HCT116 (cell line): ENCODE results near the gene SERPINI1.

Experiments used
- EZH2 ChIP-seq: fragments of 200-600 bp; sonication (generic); IDR thresholded peaks from 2 replicates; pipeline ENCODE4 v1.6.1; 2017; ENCODE audit warnings: antibody characterized with exemption, mixed run types
- EZH2phosphoT487 ChIP-seq: fragments of 200-600 bp; IDR thresholded peaks from 2 replicates; pipeline ENCODE4 v1.6.1; 2018; ENCODE audit warnings: antibody characterized with exemption, borderline replicate concordance
- JUND ChIP-seq: IDR thresholded peaks from 2 replicates; pipeline ENCODE4 v1.6.1; 2012
- POLR2A ChIP-seq: IDR thresholded peaks from 2 replicates; pipeline ENCODE4 v1.7.0; 2011; ENCODE audit warnings: borderline replicate concordance; ENCODE audit not compliant: insufficient read depth, insufficient read length; ENCODE audit errors: extremely low read depth
- POLR2AphosphoS5 ChIP-seq: IDR thresholded peaks from 2 replicates; pipeline ENCODE4 v1.6.1; 2011; ENCODE audit warnings: mild to moderate bottlenecking, low read depth, low read length, moderate library complexity
- SIN3A ChIP-seq: IDR thresholded peaks from 2 replicates; pipeline ENCODE4 v1.6.1; 2012; ENCODE audit warnings: low read depth
- SP1 ChIP-seq: IDR thresholded peaks from 2 replicates; pipeline ENCODE4 v1.6.1; 2012; ENCODE audit warnings: low read depth
- TCF7L2 ChIP-seq: IDR thresholded peaks from 2 replicates; pipeline ENCODE4 v1.7.0; 2011; ENCODE audit warnings: borderline replicate concordance, inconsistent platforms; ENCODE audit not compliant: insufficient read depth, insufficient read length; ENCODE audit errors: extremely low read depth
- ZNF274 ChIP-seq: fragments of 200-500 bp; sonication (Bioruptor generic); IDR thresholded peaks from 2 replicates; pipeline ENCODE4 v1.6.1; 2014; ENCODE audit warnings: mild to moderate bottlenecking, low read depth, low read length, inconsistent platforms
- TF ChIP-seq, protein P1 (sequence below), 3 experiments: fragments of 200-600 bp in 1 of 3; sonication (generic) in 1 of 3; IDR thresholded peaks in 2 of 3; conservative IDR thresholded peaks in 1 of 3; 2 replicates each; pipeline ENCODE4 v1.5.1; 2012 to 2017; ENCODE audit warnings: low read depth in 2 of 3, low read length in 2 of 3, antibody characterized with exemption in 1 of 3, borderline replicate concordance in 1 of 3, control low read depth in 1 of 3, mild to moderate bottlenecking in 1 of 3, mixed read lengths in 1 of 3, mixed run types in 1 of 3, moderate library complexity in 1 of 3; ENCODE audit not compliant: insufficient read depth in 1 of 3
- TF ChIP-seq, protein P2 (sequence below): IDR thresholded peaks from 2 replicates; pipeline ENCODE4 v1.6.1; 2012; ENCODE audit warnings: low read depth
- TF ChIP-seq, protein P3 (sequence below): IDR thresholded peaks from 2 replicates; pipeline ENCODE4 v1.6.1; 2012
- TF ChIP-seq, protein P4 (sequence below): IDR thresholded peaks from 2 replicates; pipeline ENCODE4 v1.6.1; 2011; ENCODE audit warnings: mild to moderate bottlenecking, low read length, moderate library complexity; ENCODE audit not compliant: insufficient replicate concordance; ENCODE audit errors: extremely low read depth

DNA sequence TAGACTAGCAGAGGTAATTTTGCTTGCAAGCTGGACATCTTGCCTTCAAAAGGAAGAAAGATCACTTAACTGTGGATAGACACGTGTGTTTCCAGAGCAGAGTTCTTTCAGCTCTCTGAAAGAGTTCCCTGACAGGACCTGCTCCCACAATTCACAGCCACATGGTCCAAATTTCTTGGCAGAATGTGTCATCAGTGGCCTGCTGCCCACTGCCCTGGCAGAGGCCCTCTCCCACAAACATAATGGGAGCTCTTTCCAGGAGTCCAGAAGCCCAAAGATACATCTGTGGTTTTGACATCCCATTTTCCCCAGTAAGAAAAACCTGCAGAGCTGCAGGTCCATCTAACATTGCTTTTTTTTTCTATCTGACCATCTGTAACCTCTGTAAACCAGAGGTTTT is 48.3 kb downstream of the SERPINI1 start:
- TF ChIP-seq, protein P1, sequence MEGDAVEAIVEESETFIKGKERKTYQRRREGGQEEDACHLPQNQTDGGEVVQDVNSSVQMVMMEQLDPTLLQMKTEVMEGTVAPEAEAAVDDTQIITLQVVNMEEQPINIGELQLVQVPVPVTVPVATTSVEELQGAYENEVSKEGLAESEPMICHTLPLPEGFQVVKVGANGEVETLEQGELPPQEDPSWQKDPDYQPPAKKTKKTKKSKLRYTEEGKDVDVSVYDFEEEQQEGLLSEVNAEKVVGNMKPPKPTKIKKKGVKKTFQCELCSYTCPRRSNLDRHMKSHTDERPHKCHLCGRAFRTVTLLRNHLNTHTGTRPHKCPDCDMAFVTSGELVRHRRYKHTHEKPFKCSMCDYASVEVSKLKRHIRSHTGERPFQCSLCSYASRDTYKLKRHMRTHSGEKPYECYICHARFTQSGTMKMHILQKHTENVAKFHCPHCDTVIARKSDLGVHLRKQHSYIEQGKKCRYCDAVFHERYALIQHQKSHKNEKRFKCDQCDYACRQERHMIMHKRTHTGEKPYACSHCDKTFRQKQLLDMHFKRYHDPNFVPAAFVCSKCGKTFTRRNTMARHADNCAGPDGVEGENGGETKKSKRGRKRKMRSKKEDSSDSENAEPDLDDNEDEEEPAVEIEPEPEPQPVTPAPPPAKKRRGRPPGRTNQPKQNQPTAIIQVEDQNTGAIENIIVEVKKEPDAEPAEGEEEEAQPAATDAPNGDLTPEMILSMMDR (IDR thresholded peaks at IDR 0.05 in 2 of 3, conservative IDR thresholded peaks at IDR 0.05 in 1 of 3; ENCODE audit: borderline replicate concordance in 1 of 3, insufficient read depth in 1 of 3, low read depth in 2 of 3, low read length in 2 of 3), result no peak
- TF ChIP-seq POLR2A, result no peak
- TF ChIP-seq TCF7L2, result no peak
- no peak for TF ChIP-seq POLR2AphosphoS5
- TF ChIP-seq EZH2phosphoT487, result no peak
- TF ChIP-seq JUND, result no peak
- TF ChIP-seq EZH2, result no peak
- TF ChIP-seq, protein P2, sequence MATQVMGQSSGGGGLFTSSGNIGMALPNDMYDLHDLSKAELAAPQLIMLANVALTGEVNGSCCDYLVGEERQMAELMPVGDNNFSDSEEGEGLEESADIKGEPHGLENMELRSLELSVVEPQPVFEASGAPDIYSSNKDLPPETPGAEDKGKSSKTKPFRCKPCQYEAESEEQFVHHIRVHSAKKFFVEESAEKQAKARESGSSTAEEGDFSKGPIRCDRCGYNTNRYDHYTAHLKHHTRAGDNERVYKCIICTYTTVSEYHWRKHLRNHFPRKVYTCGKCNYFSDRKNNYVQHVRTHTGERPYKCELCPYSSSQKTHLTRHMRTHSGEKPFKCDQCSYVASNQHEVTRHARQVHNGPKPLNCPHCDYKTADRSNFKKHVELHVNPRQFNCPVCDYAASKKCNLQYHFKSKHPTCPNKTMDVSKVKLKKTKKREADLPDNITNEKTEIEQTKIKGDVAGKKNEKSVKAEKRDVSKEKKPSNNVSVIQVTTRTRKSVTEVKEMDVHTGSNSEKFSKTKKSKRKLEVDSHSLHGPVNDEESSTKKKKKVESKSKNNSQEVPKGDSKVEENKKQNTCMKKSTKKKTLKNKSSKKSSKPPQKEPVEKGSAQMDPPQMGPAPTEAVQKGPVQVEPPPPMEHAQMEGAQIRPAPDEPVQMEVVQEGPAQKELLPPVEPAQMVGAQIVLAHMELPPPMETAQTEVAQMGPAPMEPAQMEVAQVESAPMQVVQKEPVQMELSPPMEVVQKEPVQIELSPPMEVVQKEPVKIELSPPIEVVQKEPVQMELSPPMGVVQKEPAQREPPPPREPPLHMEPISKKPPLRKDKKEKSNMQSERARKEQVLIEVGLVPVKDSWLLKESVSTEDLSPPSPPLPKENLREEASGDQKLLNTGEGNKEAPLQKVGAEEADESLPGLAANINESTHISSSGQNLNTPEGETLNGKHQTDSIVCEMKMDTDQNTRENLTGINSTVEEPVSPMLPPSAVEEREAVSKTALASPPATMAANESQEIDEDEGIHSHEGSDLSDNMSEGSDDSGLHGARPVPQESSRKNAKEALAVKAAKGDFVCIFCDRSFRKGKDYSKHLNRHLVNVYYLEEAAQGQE, result no peak
- TF ChIP-seq SP1, result no peak
- no peak for TF ChIP-seq SIN3A
- TF ChIP-seq, protein P3, sequence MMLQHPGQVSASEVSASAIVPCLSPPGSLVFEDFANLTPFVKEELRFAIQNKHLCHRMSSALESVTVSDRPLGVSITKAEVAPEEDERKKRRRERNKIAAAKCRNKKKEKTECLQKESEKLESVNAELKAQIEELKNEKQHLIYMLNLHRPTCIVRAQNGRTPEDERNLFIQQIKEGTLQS, result no peak
- TF ChIP-seq ZNF274, result no peak
- TF ChIP-seq, protein P4, sequence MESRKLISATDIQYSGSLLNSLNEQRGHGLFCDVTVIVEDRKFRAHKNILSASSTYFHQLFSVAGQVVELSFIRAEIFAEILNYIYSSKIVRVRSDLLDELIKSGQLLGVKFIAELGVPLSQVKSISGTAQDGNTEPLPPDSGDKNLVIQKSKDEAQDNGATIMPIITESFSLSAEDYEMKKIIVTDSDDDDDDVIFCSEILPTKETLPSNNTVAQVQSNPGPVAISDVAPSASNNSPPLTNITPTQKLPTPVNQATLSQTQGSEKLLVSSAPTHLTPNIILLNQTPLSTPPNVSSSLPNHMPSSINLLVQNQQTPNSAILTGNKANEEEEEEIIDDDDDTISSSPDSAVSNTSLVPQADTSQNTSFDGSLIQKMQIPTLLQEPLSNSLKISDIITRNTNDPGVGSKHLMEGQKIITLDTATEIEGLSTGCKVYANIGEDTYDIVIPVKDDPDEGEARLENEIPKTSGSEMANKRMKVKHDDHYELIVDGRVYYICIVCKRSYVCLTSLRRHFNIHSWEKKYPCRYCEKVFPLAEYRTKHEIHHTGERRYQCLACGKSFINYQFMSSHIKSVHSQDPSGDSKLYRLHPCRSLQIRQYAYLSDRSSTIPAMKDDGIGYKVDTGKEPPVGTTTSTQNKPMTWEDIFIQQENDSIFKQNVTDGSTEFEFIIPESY, result no peak
